Measurements from ENCODE around the gene YEATS2.

YEATS2 gene

DNA sequence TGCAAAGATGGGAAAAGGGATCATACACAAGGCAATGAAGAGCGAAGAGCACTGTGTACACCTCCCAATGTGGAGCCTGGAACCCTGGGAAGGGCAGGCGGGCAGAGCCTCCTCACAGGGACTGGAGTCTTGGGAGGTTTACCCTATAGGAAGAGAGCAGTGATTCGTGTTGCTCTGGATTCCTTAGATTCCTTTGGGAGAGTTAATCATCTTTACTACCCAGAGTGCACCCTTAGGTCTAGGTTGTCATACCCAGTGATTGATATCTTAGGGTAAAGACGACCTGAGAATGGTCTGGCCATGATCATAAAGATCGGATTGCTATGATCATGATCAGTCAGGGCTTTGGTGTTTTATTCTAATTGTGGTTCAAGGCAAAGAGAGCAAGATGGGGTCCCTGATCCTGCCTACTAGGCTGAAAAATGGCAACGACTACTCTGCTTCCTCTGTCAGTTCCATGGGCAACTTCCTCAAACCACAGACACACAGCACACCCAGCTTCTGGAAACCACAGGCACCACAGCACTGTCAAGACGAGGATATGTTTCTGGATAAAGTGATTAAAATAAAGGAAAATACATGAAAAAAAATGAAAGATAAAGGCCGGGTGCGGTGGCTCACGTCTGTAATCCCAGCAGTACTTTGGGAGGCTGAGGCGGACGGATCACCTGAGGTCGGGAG lies 148.2 kb downstream of the YEATS2 start:
- DNase-seq: no peak

DNA sequence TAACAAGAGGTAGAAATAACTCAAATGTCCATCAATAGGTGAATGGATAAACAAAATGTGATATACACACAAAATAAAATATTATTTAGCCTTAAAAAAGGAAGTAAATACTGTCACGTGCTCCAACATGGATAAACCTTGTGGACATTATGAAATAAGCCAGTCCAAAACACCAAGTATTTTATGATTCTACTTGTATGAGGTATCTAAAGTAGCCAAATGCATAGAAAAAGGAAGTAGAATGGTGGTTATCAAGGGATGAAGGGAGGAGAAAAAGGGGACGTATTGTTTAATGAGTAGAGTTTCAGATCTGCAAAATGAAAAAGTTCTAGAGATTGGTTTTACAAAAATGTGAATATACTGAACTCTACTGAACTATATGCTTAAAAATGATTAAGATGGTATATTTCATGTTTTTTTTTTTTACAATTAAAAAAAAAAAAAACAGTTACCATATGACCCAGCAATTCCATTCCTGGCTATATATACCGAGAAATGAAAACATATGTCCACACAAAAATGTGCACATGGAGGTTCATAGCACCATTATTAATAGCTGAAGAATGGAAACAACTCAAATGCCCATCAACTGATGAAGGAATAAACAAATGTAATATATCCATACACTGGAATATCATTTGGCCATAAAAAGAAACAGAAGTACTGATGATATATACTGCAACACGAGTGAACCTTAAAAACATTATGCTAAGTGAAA lies 156.9 kb downstream of the YEATS2 start:
- no peak for DNase-seq

DNA sequence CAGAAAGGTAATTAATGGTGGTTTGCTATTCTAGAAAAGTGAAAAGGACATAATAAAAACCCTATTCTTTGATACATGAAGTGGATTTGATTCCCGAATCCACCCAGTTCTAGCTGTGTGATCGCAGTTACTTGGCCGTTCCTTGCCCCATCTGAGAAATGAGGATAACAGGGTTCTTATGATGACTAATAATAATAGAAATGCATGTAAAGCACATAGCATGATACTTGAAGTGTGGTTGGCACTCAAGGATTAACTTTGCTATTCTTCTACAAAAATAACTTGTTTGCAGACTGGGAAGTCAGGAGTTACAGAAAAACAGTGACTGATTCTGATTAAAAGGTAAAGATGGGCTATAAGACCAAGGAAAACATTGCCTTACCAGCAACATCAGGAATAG lies 160.3 kb downstream of the YEATS2 start:
- DNase-seq: no peak

Measured in stimulated activated CD4-positive, alpha-beta T cell treated with anti-CD3 and anti-CD28 coated beads, Interleukin-4, amount 100 ng/mL, for 24 hours (primary cell).